ENCODE data around the gene ERGIC3. TPM values are rescaled to one million over a fixed set of nuclear protein-coding genes. Genes with fewer than 3 reads are reported as not detected.

The ERGIC3 gene
- polyA plus RNA-seq, result 119 TPM

DNA sequence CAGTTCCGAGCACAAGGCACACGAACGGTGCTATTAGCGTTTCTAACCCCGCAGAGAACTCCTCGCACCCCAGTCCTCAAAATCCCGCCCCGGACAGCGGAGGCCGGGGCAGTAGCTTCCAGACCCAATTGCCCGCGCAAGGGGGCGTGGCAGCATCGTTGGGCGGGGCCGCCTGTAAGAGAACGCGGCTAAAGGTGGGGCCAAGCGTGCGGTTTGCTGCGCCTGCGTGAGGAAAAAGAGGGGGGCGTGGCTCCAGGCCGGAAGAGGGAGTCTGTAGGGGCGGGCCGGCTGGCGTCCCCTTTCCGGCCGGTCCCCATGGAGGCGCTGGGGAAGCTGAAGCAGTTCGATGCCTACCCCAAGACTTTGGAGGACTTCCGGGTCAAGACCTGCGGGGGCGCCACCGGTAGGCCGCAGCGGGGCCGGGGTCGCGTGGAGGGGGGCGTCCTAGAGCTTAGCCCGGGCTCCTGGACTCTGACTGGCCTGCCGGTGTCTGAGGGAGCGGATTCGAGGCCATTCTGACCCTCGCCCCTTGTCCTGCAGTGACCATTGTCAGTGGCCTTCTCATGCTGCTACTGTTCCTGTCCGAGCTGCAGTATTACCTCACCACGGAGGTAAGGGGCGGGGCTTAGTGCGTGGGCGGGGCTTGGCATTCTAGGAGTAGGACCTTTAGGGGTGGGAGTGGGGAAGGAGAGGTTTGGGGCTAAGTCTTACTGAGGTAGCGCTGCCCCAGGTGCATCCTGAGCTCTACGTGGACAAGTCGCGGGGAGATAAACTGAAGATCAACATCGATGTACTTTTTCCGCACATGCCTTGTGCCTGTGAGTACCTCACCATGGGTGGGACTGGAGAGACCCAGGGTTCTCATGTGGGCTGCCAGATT, at the start of gene ERGIC3:
Gene ERGIC3, plus strand, starts transcription at position 296 of the 880 bp plus-strand sequence. Its CDS starts 20 bp downstream, at position 316.
- peaks cover 6 to 11% (median 11%) of the 10 kb centered on the region in 3 donors for H3K4me1 Mint-ChIP-seq
- H3K27ac Mint-ChIP-seq, result peak within 1 kb of the TSS; percentile 95 to 96 (median 95)
- no peaks in the 10 kb centered on the region for H3K27me3 Mint-ChIP-seq
- H3K36me3 Mint-ChIP-seq, result peaks cover 3% of the 10 kb centered on the region
- H3K9me3 Mint-ChIP-seq, result no peaks in the 10 kb centered on the region
- peak within 1 kb of the TSS; percentile 90 to 98 (median 98) for H3K4me3 Mint-ChIP-seq

DNA sequence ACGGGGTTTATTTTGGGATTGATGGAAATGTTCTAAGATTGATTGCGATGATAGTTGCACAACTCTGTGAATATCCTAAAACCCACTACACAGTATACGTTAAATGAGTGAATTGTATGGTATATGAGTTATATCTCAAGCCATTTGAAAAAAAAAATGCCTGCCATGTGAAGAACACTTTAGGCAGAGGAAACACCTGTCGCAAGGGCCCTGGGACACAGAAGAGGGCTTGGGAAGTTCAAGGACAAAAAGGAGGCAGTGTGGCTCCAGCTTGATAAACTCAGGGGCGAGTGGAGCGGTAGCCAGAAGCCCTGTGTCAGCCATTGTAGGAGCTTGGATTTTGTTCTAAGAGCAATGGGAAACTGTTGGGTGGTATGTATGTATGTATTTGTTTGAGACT, 49.5 kb upstream of the ERGIC3 start:
- Mint-ChIP-seq H3K9me3 (no peaks in the 10 kb centered on the region), H3K27ac (peak overlapping the region; percentile 2 to 98 (median 35)), H3K36me3 (peaks cover 4% of the 10 kb centered on the region), H3K27me3 (no peaks in the 10 kb centered on the region), H3K4me1 (peaks cover 32 to 44% (median 33%) of the 10 kb centered on the region in 3 donors), H3K4me3 (peak overlapping the region; percentile 96 to 98 (median 98))

DNA sequence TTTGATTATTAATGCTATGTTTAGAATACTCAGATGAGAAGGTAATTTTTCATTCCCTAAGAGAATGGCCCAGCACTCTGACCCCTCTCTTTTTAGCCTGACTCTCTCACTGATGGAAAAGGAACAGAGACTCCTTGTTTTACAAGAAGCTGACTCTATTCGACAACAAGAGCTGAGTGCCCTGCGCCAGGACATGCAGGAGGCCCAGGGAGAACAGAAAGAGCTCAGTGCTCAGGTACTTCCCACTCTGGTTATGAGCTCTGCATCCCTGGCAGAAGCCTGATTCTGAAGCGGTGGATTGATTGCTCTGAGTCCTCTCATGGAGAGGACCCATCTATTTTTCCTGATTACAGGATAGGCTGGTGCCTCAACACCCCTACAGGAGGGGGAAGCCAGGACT, 45.4 kb upstream of the ERGIC3 start:
- no peak overlapping the region for H3K4me3 Mint-ChIP-seq
- no peaks in the 10 kb centered on the region for H3K36me3 Mint-ChIP-seq
- no peaks in the 10 kb centered on the region for H3K9me3 Mint-ChIP-seq
- no peak overlapping the region for H3K27ac Mint-ChIP-seq
- no peaks in the 10 kb centered on the region for H3K27me3 Mint-ChIP-seq
- H3K4me1 Mint-ChIP-seq, result peaks cover 9 to 21% (median 20%) of the 10 kb centered on the region in 3 donors

DNA sequence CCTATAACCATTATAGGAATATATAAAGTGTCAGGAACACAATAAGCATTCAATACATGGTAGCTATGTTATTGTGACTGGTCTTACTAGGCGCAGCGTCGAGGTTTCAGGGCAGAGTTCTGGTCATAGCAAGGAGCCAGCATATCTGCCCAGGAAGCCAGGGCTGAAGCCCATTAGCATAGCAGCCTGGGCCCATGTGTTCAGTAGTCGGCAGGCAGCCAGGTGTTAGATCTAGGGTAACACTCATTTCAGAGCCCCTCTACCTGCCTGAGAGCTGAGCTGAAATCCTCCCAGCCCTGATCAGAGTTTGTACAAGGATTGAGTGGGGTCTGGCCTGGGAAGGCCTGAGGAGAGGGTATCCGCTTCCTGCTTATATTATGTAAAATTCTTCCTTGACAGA, 44.6 kb upstream of the ERGIC3 start:
- Mint-ChIP-seq H3K4me3 (no peak overlapping the region), H3K4me1 (peaks cover 7 to 21% (median 19%) of the 10 kb centered on the region in 3 donors), H3K27me3 (no peaks in the 10 kb centered on the region), H3K36me3 (peaks cover under 1% of the 10 kb centered on the region), H3K9me3 (no peaks in the 10 kb centered on the region), H3K27ac (no peak overlapping the region)

- H3K9me3 Mint-ChIP-seq, result no peaks in the 10 kb centered on the region
- H3K27ac Mint-ChIP-seq, result no peak overlapping the region
Observed at GRCh38 chr20:35497780-35498189, 44.1 kb upstream of the ERGIC3 start.

DNA sequence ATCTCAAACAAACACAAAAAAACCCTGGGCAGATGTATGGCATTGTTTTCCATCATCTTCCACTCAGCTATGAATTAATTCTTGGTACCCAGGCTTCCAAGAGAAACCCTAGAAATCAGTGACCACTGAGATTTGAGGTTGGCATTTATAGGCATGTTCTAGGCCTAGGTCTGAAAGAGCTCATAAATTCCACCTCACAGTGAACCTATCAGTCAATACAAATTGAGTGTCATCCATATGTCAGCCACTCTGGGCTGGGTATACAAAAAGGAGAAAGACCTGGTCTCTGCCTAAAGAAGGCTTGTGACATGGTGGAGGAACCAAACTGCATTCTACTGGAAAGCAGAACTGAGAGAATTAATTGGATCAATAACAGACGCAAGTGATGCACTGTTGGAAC, 42.6 kb upstream of the ERGIC3 start:
- H3K36me3 Mint-ChIP-seq, result peaks cover 2% of the 10 kb centered on the region
- peaks cover 2% of the 10 kb centered on the region for H3K27me3 Mint-ChIP-seq
- H3K4me3 Mint-ChIP-seq, result no peak overlapping the region
- peak overlapping the region in 2 of 3 donors; percentile 45 to 78 for H3K27ac Mint-ChIP-seq
- no peaks in the 10 kb centered on the region for H3K9me3 Mint-ChIP-seq
- peaks cover 15 to 21% (median 19%) of the 10 kb centered on the region in 3 donors for H3K4me1 Mint-ChIP-seq

More at GRCh38 chr20:35497780-35498189, 44.1 kb upstream of the ERGIC3 start:
- Mint-ChIP-seq H3K4me1 (peaks cover 9 to 23% (median 20%) of the 10 kb centered on the region in 3 donors), H3K36me3 (peaks cover 2% of the 10 kb centered on the region), H3K4me3 (no peak overlapping the region), H3K27me3 (peaks cover 2% of the 10 kb centered on the region)

DNA sequence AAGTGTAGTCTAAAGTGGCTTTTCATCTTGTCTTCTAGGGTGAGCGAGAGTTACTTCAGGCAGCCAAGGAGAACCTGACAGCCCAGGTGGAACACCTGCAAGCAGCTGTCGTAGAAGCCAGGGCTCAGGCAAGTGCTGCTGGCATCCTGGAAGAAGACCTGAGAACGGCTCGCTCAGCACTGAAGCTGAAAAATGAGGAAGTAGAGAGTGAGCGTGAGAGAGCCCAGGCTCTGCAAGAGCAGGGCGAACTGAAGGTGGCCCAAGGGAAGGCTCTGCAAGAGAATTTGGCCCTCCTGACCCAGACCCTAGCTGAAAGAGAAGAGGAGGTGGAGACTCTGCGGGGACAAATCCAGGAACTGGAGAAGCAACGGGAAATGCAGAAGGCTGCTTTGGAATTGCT, 39.5 kb upstream of the ERGIC3 start:
- Mint-ChIP-seq H3K36me3 (peaks cover 7% of the 10 kb centered on the region), H3K4me3 (peak overlapping the region in 3 of 4 donors; percentile 2 to 89 (median 82)), H3K27me3 (peaks cover 2% of the 10 kb centered on the region), H3K9me3 (no peaks in the 10 kb centered on the region), H3K4me1 (peaks cover 34 to 36% (median 35%) of the 10 kb centered on the region in 3 donors), H3K27ac (peak overlapping the region; percentile 32 to 55 (median 49))

- H3K36me3 Mint-ChIP-seq, result peaks cover 7% of the 10 kb centered on the region
- peak overlapping the region in 1 of 3 donors; percentile 40 for H3K27ac Mint-ChIP-seq
- peaks cover 2% of the 10 kb centered on the region for H3K27me3 Mint-ChIP-seq
- no peaks in the 10 kb centered on the region for H3K9me3 Mint-ChIP-seq
- H3K4me3 Mint-ChIP-seq, result peak overlapping the region in 1 of 4 donors; percentile 77
- peaks cover 38 to 42% (median 39%) of the 10 kb centered on the region in 3 donors for H3K4me1 Mint-ChIP-seq
Observed at GRCh38 chr20:35503281-35503680, 38.6 kb upstream of the ERGIC3 start.

DNA sequence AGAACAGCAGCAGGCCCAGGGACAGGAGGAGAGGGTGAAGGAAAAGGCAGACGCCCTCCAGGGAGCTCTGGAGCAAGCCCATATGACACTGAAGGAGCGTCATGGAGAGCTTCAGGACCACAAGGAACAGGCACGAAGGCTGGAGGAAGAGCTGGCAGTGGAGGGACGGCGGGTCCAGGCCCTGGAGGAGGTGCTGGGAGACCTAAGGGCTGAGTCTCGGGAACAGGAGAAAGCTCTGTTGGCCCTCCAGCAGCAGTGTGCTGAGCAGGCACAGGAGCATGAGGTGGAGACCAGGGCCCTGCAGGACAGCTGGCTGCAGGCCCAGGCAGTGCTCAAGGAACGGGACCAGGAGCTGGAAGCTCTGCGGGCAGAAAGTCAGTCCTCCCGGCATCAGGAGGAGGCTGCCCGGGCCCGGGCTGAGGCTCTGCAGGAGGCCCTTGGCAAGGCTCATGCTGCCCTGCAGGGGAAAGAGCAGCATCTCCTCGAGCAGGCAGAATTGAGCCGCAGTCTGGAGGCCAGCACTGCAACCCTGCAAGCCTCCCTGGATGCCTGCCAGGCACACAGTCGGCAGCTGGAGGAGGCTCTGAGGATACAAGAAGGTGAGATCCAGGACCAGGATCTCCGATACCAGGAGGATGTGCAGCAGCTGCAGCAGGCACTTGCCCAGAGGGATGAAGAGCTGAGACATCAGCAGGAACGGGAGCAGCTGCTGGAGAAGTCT, 37.9 kb upstream of the ERGIC3 start:
- peaks cover 44 to 48% (median 46%) of the 10 kb centered on the region in 3 donors for H3K4me1 Mint-ChIP-seq
- H3K36me3 Mint-ChIP-seq, result peaks cover 7% of the 10 kb centered on the region
- H3K9me3 Mint-ChIP-seq, result no peaks in the 10 kb centered on the region
- H3K27ac Mint-ChIP-seq, result peak overlapping the region in 1 of 3 donors; percentile 40
- H3K4me3 Mint-ChIP-seq, result peak overlapping the region in 1 of 4 donors; percentile 56
- H3K27me3 Mint-ChIP-seq, result peaks cover 2% of the 10 kb centered on the region

DNA sequence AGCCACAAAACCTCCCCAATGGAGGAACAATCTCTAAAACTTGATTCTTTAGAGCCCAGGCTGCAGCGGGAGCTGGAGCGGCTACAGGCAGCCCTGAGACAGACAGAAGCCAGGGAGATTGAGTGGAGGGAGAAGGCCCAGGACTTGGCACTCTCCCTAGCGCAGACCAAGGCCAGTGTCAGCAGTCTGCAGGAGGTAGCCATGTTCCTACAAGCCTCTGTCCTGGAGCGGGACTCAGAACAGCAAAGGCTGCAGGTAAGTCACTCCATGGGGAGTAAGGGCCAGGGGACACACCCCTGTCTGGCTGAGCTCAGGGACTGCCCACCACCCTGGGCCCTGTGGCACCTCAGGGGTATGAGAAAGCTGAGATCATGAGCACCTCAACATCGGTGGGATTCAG, 37.1 kb upstream of the ERGIC3 start:
- Mint-ChIP-seq H3K9me3 (no peaks in the 10 kb centered on the region), H3K36me3 (peaks cover 7% of the 10 kb centered on the region), H3K4me1 (peaks cover 43 to 52% (median 51%) of the 10 kb centered on the region in 3 donors), H3K27ac (no peak overlapping the region), H3K27me3 (peaks cover 2% of the 10 kb centered on the region), H3K4me3 (peak overlapping the region in 1 of 4 donors; percentile 25)

DNA sequence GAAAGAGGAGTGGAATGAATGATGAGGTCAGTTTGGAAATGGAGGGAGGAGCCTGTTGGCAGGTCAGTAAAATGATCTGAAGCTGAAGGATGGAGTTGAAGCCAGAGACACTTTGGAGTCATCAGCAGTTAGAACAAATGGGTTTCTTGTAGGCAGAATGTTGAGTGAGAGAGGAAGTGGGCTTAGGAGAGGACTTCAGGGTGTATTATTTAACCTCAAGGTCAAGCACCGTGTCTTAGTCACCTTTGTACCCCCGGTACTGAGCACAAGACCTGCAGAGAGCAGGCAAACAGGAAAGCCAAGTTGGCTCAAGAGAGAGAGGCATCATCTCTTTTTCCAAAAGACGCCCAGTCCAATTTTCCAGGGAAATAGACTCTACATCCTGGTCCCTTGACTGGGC, 35.7 kb upstream of the ERGIC3 start:
- Mint-ChIP-seq H3K9me3 (no peaks in the 10 kb centered on the region), H3K27me3 (peaks cover 2% of the 10 kb centered on the region), H3K4me1 (peaks cover 40 to 52% (median 52%) of the 10 kb centered on the region in 3 donors), H3K27ac (peak overlapping the region in 2 of 3 donors; percentile 40 to 95), H3K4me3 (peak overlapping the region in 2 of 4 donors; percentile 61 to 79), H3K36me3 (peaks cover 7% of the 10 kb centered on the region)

- H3K4me3 Mint-ChIP-seq, result peak overlapping the region in 2 of 4 donors; percentile 74 to 79
Observed at GRCh38 chr20:35506872-35507638, 34.8 kb upstream of the ERGIC3 start.

GRCh38 chr20:35508493-35509218, 33.2 kb upstream of the ERGIC3 start:
- H3K36me3 Mint-ChIP-seq, result peaks cover 10% of the 10 kb centered on the region

More at GRCh38 chr20:35506872-35507638, 34.8 kb upstream of the ERGIC3 start:
- Mint-ChIP-seq H3K27me3 (peaks cover 2% of the 10 kb centered on the region), H3K27ac (peak overlapping the region in 2 of 3 donors; percentile 64 to 70), H3K4me1 (peaks cover 39 to 51% (median 47%) of the 10 kb centered on the region in 3 donors), H3K9me3 (no peaks in the 10 kb centered on the region), H3K36me3 (peaks cover 11% of the 10 kb centered on the region)

More at GRCh38 chr20:35508493-35509218, 33.2 kb upstream of the ERGIC3 start:
- Mint-ChIP-seq H3K4me1 (peaks cover 27 to 38% (median 37%) of the 10 kb centered on the region in 3 donors), H3K27ac (peak overlapping the region; percentile 11 to 92 (median 46)), H3K27me3 (no peaks in the 10 kb centered on the region), H3K4me3 (peak overlapping the region in 3 of 4 donors; percentile 4 to 83 (median 58)), H3K9me3 (no peaks in the 10 kb centered on the region)
